Measurements from ENCODE around the gene PCNA.
"Not testable (repeated sequence)": the region's sequence is repeated elsewhere in the genome, so short reads cannot be mapped to it uniquely, and the experiment has no call there.

Gene PCNA

GRCh38 chr20:5095454-5095853 lies 24.3 kb downstream of the PCNA start:
- DNase-seq: no peak

- no peak for DNase-seq
Observed at GRCh38 chr20:5092765-5093339, 26.9 kb downstream of the PCNA start.

GRCh38 chr20:5091902-5092301 lies 27.9 kb downstream of the PCNA start:
- DNase-seq: no peak

GRCh38 chr20:5090191-5090590 lies 29.6 kb downstream of the PCNA start:
- no peak for DNase-seq

- no peak for DNase-seq
Observed at GRCh38 chr20:5088688-5089087, 31.1 kb downstream of the PCNA start.

GRCh38 chr20:5085380-5085779 lies 34.4 kb downstream of the PCNA start:
- DNase-seq: no peak

- DNase-seq: no peak
Observed at GRCh38 chr20:5080384-5080877, 39.3 kb downstream of the PCNA start.

- DNase-seq: peak; percentile 67 to 71
Observed at GRCh38 chr20:5078399-5078958, 41.3 kb downstream of the PCNA start.

GRCh38 chr20:5077761-5078387 lies 41.9 kb downstream of the PCNA start:
- DNase-seq: no peak

- DNase-seq: not testable (repeated sequence)
Observed at GRCh38 chr20:5076913-5077312, 42.8 kb downstream of the PCNA start.

- no peak for DNase-seq
Observed at GRCh38 chr20:5074232-5074674, 45.5 kb downstream of the PCNA start.

GRCh38 chr20:5073660-5074231 lies 46.0 kb downstream of the PCNA start:
- no peak for DNase-seq

- DNase-seq: no peak
Observed at GRCh38 chr20:5072756-5073659, 46.8 kb downstream of the PCNA start.

- not testable (repeated sequence) for DNase-seq
Observed at GRCh38 chr20:5071942-5072341, 47.8 kb downstream of the PCNA start.

- DNase-seq: no peak
Observed at GRCh38 chr20:5070570-5070969, 49.2 kb downstream of the PCNA start.

GRCh38 chr20:5070081-5070480 lies 49.7 kb downstream of the PCNA start:
- no peak for DNase-seq

- no peak for DNase-seq
Observed at GRCh38 chr20:5069141-5069806, 50.5 kb downstream of the PCNA start.

GRCh38 chr20:5067877-5068645 lies 51.7 kb downstream of the PCNA start:
- DNase-seq: no peak

- no peak for DNase-seq
Observed at GRCh38 chr20:5065879-5066383, 53.8 kb downstream of the PCNA start.

- DNase-seq: no peak
Observed at GRCh38 chr20:5065166-5065878, 54.4 kb downstream of the PCNA start.

Measured in activated CD4-positive, alpha-beta T cell treated with anti-CD3 and anti-CD28 coated beads, Interleukin-2, amount 50 U/mL, for 4 hours (primary cell).